ENCODE measurements around the gene METTL8.

Gene METTL8

GRCh38 chr2:171308280-171309054, 125.3 kb downstream of the METTL8 start:
- no peak for DNase-seq

GRCh38 chr2:171307560-171307959, 126.2 kb downstream of the METTL8 start:
- DNase-seq = no peak

GRCh38 chr2:171297956-171298355, 135.8 kb downstream of the METTL8 start:
- no peak for DNase-seq

DNA sequence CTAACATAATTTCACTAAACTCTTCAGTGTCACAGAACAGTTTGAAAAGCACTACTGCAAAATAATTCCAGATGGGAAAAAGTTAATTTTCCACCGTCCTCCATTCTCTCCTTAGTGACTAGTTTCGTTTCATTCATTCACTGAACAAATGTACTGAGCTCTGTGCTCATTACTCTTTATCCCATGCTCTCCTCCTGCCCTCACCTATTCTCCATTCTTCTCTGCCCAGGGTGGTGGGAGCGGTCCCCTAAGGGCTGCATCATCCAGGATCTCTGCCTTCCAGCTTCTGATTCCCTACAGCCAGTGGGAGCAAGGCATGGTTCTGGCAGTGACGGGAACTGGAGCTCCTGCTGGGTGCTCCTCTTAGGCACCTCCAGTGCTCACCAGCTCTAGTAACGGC, 139.2 kb downstream of the METTL8 start:
- DNase-seq = no peak

- DNase-seq = no peak
Measured at GRCh38 chr2:171293661-171294060, 140.1 kb downstream of the METTL8 start.

- DNase-seq = no peak
Measured at GRCh38 chr2:171289991-171290390, 143.8 kb downstream of the METTL8 start.

DNA sequence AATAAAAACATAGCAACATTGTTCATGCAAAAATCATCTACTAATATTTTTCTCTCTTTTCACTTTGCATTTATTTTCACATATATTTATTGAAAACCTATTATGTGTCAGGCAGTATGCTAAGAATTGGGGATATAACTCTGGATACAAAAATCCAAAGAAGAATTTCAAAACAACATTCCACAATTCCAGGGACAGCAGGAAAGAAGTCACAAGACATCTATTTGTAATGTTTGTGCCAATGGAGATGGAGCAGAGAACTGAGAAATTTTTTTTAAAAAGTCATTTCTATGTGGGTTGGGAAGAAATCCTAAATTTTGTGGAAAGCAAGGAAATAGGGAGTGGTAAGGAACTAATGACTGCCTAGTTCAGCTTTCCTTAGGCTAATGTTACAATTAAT, 144.5 kb downstream of the METTL8 start:
- no peak for DNase-seq

GRCh38 chr2:171287611-171288010, 146.2 kb downstream of the METTL8 start:
- DNase-seq = no peak

DNA sequence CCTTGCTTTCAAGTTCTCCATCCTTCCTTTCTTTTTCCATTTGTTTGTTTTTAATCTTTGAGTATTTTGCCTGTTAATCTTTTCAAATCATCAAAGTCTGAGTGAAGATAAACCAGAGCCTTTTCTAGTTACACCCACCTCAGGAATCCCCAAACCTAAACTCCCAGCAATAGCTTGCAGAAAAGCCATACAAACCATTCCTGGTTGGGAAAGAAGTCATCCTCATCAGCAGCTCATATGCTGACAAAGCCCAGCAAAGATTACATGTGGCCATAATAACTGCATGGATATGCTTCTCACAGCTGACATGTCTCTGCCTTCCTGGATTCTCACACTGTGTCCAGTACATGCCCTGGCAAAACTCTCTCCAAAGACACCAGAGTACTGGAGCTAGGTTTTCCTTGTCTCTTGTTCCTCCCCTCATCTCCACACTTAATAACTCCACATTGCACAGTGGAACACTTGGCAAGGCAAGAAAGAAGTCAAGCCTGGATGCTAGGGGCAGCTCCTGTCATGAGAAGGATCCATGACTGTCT, 146.7 kb downstream of the METTL8 start:
- no peak for DNase-seq

DNA sequence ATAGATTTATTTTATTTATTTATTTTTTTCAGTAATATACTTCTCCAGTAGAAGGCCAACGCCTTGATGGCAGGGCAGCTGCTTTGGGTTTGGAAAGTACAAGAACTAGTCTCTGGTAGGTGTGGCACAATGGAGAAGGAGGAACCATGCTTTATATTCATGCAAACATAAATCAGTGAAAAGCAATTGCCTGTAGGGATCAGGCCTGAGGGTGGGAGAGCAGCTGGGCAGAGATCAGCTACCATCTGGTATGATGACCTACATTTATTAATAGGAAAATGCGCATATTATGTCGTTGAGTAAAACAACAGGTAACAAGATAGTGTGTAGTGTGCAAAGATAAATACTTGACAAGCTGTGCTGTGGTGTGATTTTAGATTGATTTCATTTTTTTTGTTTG, 152.7 kb downstream of the METTL8 start:
- DNase-seq = no peak

- DNase-seq = no peak
Measured at GRCh38 chr2:171279983-171280790, 153.6 kb downstream of the METTL8 start.

- DNase-seq = no peak
Measured at GRCh38 chr2:171274757-171275156, 159.0 kb downstream of the METTL8 start.

- DNase-seq = no peak
Measured at GRCh38 chr2:171271971-171272436, 161.8 kb downstream of the METTL8 start.

GRCh38 chr2:171271386-171271785, 162.4 kb downstream of the METTL8 start:
- DNase-seq = no peak

GRCh38 chr2:171267855-171268629, 165.7 kb downstream of the METTL8 start:
- no peak for DNase-seq

Data from NCI-H1092 treated with DMSO at 0.1 percent for 48 hours (cell line).